IMR-90 (cell line): ENCODE data around the gene GDNF. TPM values are rescaled to one million over a fixed set of nuclear protein-coding genes. Genes with fewer than 3 reads are reported as not detected.

ENCODE experiments used
- ATAC-seq: fragments of 200-7000 bp; cut with Tn5 transposase; 2 replicates; pipeline ENCODE4 v1.9.1; 2020; ENCODE audit warnings: low read depth, mild to moderate bottlenecking, moderate library complexity
- BruUV-seq: library from RNA; stranded (reverse); fragments of 400-500 nt; replicated peaks from 2 replicates; lab custom pipeline; 2021; lab: Mats Ljungman, UMichigan
- CTCF ChIA-PET: fragments of 300-600 bp; formaldehyde crosslinking; extraction: SDS; loops from one replicate; lab custom pipeline; 2021; ENCODE audit warnings: antibody characterized with exemption; lab: Yijun Ruan, JAX
- POLR2A ChIA-PET: fragments of 300-600 bp; sonication (Branson Sonifier 250); formaldehyde crosslinking; loops from one replicate; lab custom pipeline; 2022; ENCODE audit warnings: antibody characterized with exemption; ENCODE audit not compliant: unreplicated experiment; lab: Charles Lee
- DNase-seq: peaks from one replicate; pipeline ENCODE4 v3.0.0; 2013
- H2AFZ ChIP-seq: replicated peaks from 2 replicates; pipeline ENCODE3; 2013; ENCODE audit warnings: low read length, mild to moderate bottlenecking; ENCODE audit not compliant: poor library complexity
- H2AK5ac ChIP-seq: 2 replicates; pipeline ENCODE4 v1.6.1; 2013; ENCODE audit warnings: low read depth, low read length, inconsistent platforms
- H2AK9ac ChIP-seq: replicated peaks from 2 replicates; pipeline ENCODE3; 2013; ENCODE audit warnings: mild to moderate bottlenecking, low read depth, low read length, moderate library complexity; ENCODE audit not compliant: poor library complexity
- H2BK120ac ChIP-seq: 2 replicates; pipeline ENCODE4 v1.6.1; 2013; ENCODE audit warnings: low read depth, low read length, inconsistent platforms
- H2BK15ac ChIP-seq: 3 replicates; pipeline ENCODE4 v1.6.1; 2013; ENCODE audit warnings: low read depth, low read length, inconsistent platforms
- H2BK20ac ChIP-seq: 2 replicates; pipeline ENCODE4 v1.6.1; 2013; ENCODE audit warnings: low read depth, mild to moderate bottlenecking, inconsistent platforms, low read length, moderate library complexity
- H2BK5ac ChIP-seq: 2 replicates; pipeline ENCODE4 v1.6.1; 2013; ENCODE audit warnings: mild to moderate bottlenecking, low read depth, low read length, inconsistent platforms; ENCODE audit not compliant: poor library complexity, severe bottlenecking
- H3K14ac ChIP-seq: replicated peaks from 2 replicates; pipeline ENCODE4 v1.6.1; 2013; ENCODE audit warnings: low read depth, low read length, inconsistent platforms
- H3K18ac ChIP-seq: 2 replicates; pipeline ENCODE4 v1.6.1; 2013; ENCODE audit warnings: low read depth, low read length, control low read depth
- H3K23ac ChIP-seq: 2 replicates; pipeline ENCODE4 v1.6.1; 2013; ENCODE audit warnings: low read depth, low read length, inconsistent platforms
- H3K27ac ChIP-seq: 2 replicates; pipeline ENCODE4 v1.5.1; 2013; ENCODE audit warnings: mild to moderate bottlenecking, control low read depth, low read length; ENCODE audit not compliant: insufficient read depth
- H3K27me3 ChIP-seq: 2 replicates; pipeline ENCODE4 v1.6.1; 2013; ENCODE audit warnings: low read length; ENCODE audit not compliant: control insufficient read depth, insufficient read depth
- H3K36me3 ChIP-seq: 2 replicates; pipeline ENCODE4 v1.6.1; 2013; ENCODE audit warnings: low read length, mixed read lengths; ENCODE audit not compliant: control insufficient read depth, insufficient read depth
- H3K4ac ChIP-seq: 2 replicates; pipeline ENCODE4 v1.6.1; 2013; ENCODE audit warnings: low read depth, low read length, inconsistent platforms
- H3K4me1 ChIP-seq: 2 replicates; pipeline ENCODE4 v1.6.1; 2013; ENCODE audit warnings: low read length, mixed read lengths; ENCODE audit not compliant: control insufficient read depth, insufficient read depth
- H3K4me2 ChIP-seq: 2 replicates; pipeline ENCODE4 v1.6.1; 2013; ENCODE audit warnings: low read depth, mild to moderate bottlenecking, control low read depth, low read length, moderate library complexity
- H3K4me3 ChIP-seq: 2 replicates; pipeline ENCODE4 v1.5.1; 2013; ENCODE audit warnings: low read depth, mild to moderate bottlenecking, control low read depth, low read length, moderate library complexity; ENCODE audit not compliant: insufficient read depth
- H3K56ac ChIP-seq: 2 replicates; pipeline ENCODE4 v1.6.1; 2013; ENCODE audit warnings: low read length, inconsistent platforms; ENCODE audit not compliant: insufficient read depth; ENCODE audit errors: extremely low read depth
- H3K79me1 ChIP-seq, 2 experiments: 2 replicates each; pipeline ENCODE4 v1.6.1; 2013; ENCODE audit warnings: low read length in 2 of 2, inconsistent platforms in 1 of 2, low read depth in 1 of 2
- H3K9ac ChIP-seq: 2 replicates; pipeline ENCODE4 v1.6.1; 2013; ENCODE audit warnings: low read depth, low read length, control low read depth
- H3K9me1 ChIP-seq: 2 replicates; pipeline ENCODE4 v1.6.1; 2013; ENCODE audit warnings: low read length, inconsistent platforms; ENCODE audit not compliant: insufficient read depth
- H3K9me3 ChIP-seq: 2 replicates; pipeline ENCODE4 v1.6.1; 2013; ENCODE audit warnings: low read length; ENCODE audit not compliant: control insufficient read depth, insufficient read depth
- H4K20me1 ChIP-seq: 2 replicates; pipeline ENCODE4 v1.6.1; 2013; ENCODE audit warnings: low read length, inconsistent platforms; ENCODE audit not compliant: insufficient read depth
- H4K5ac ChIP-seq: 2 replicates; pipeline ENCODE4 v1.6.1; 2013; ENCODE audit warnings: mild to moderate bottlenecking, low read depth, low read length, control low read depth
- H4K8ac ChIP-seq, 2 experiments: 2 replicates each; pipeline ENCODE4 v1.6.1; 2013; ENCODE audit warnings: low read depth in 2 of 2, low read length in 2 of 2, control low read depth in 1 of 2, inconsistent platforms in 1 of 2
- H4K91ac ChIP-seq: 2 replicates; pipeline ENCODE4 v1.6.1; 2013; ENCODE audit warnings: low read depth, low read length, inconsistent platforms; ENCODE audit not compliant: insufficient read depth
- BHLHE40 ChIP-seq: fragments of 150-350 bp; IDR thresholded peaks from 2 replicates; pipeline ENCODE4 v1.6.1; 2016; ENCODE audit warnings: mild to moderate bottlenecking, low read depth, low read length
- CEBPB ChIP-seq: IDR thresholded peaks from 2 replicates; pipeline ENCODE4 v1.6.1; 2012; ENCODE audit warnings: low read depth, low read length, improper control_type of control experiment
- CHD1 ChIP-seq: IDR thresholded peaks from 2 replicates; pipeline ENCODE4 v1.6.1; 2012; ENCODE audit warnings: low read depth, low read length, improper control_type of control experiment
- FOS ChIP-seq: fragments of 150-350 bp; IDR thresholded peaks from 2 replicates; pipeline ENCODE4 v1.6.1; 2016; ENCODE audit warnings: low read depth, low read length
- MAFK ChIP-seq: IDR thresholded peaks from 2 replicates; pipeline ENCODE4 v1.6.1; 2012; ENCODE audit warnings: low read depth, low read length, improper control_type of control experiment
- MAZ ChIP-seq: IDR thresholded peaks from 2 replicates; pipeline ENCODE4 v1.6.1; 2012; ENCODE audit warnings: low read depth, mild to moderate bottlenecking, low read length, improper control_type of control experiment, moderate library complexity, borderline replicate concordance
- MXI1 ChIP-seq: IDR thresholded peaks from 2 replicates; pipeline ENCODE4 v1.6.1; 2012; ENCODE audit warnings: low read depth, mild to moderate bottlenecking, low read length, moderate library complexity, borderline replicate concordance
- NFE2L2 ChIP-seq: fragments of 150-350 bp; IDR thresholded peaks from 2 replicates; pipeline ENCODE4 v1.6.1; 2016; ENCODE audit warnings: low read depth, mild to moderate bottlenecking, low read length
- POLR2A ChIP-seq: IDR thresholded peaks from 2 replicates; pipeline ENCODE4 v1.6.1; 2012; ENCODE audit warnings: mild to moderate bottlenecking, low read depth, low read length
- RAD21 ChIP-seq: IDR thresholded peaks from 2 replicates; pipeline ENCODE4 v1.6.1; 2012; ENCODE audit warnings: low read length, improper control_type of control experiment
- RCOR1 ChIP-seq: IDR thresholded peaks from 2 replicates; pipeline ENCODE4 v1.6.1; 2012; ENCODE audit warnings: mild to moderate bottlenecking, low read length, improper control_type of control experiment; ENCODE audit not compliant: insufficient replicate concordance
- RFX5 ChIP-seq: IDR thresholded peaks from 2 replicates; pipeline ENCODE4 v1.8.0; 2012; ENCODE audit warnings: low read depth, mild to moderate bottlenecking, low read length, moderate library complexity
- SMC3 ChIP-seq: fragments of 150-350 bp; IDR thresholded peaks from 2 replicates; pipeline ENCODE4 v1.6.1; 2016; ENCODE audit warnings: low read depth, mild to moderate bottlenecking, antibody characterized with exemption, low read length, moderate library complexity
- WGBS, 2 experiments: methylation state at CpG; one replicate each; pipeline versions ENCODE4 v1.1.5 to v1.1.7; 2013; ENCODE audit warnings: missing lambda C conversion rate in 2 of 2; ENCODE audit not compliant: insufficient read length in 1 of 2; ENCODE audit errors: extremely low coverage in 2 of 2; 5-methylcytosine and 5-hydroxymethylcytosine counted together
- dilution Hi-C: fragments of 300-500 bp; cut with HindIII; formaldehyde crosslinking; loops from one replicate; pipeline ENCODE4 v1.14.3; 2018; ENCODE audit warnings: low sequenced_read_pairs; ENCODE audit not compliant: unreplicated experiment
- in situ Hi-C: fragments of 300-500 bp; cut with MboI; formaldehyde crosslinking; loops from 3 replicates; pipeline ENCODE4 v1.14.3; 2019; ENCODE audit warnings: low sequenced_read_pairs, inconsistent platforms, mixed read lengths
- intact Hi-C: fragments of 100-400 bp; cut with micrococcal nuclease; formaldehyde crosslinking; loops from 2 replicates; pipeline ENCODE4 v1.10.0; 2022
- polyA plus RNA-seq, 3 experiments: library from polyadenylated mRNA; depleted of rRNA; stranded (reverse); fragments of >200 nt; gene quantifications; 2 replicates each; pipeline ENCODE4 v1.2.3, GENCODE V29; 2012; ENCODE audit warnings: low replicate concordance in 1 of 3
- total RNA-seq: library from RNA; depleted of rRNA; stranded (reverse); fragments of >200 nt; gene quantifications from 2 replicates; pipeline ENCODE4 v1.2.3, GENCODE V29; 2012
- TF ChIP-seq, protein P1 (sequence below): fragments of 150-350 bp; IDR thresholded peaks from 2 replicates; pipeline ENCODE4 v1.6.1; 2017; ENCODE audit warnings: mild to moderate bottlenecking, antibody characterized with exemption, low read length, low read depth
- TF ChIP-seq, protein P2 (sequence below): fragments of 150-350 bp; IDR thresholded peaks from 2 replicates; pipeline ENCODE4 v1.6.1; 2016; ENCODE audit warnings: low read depth, mild to moderate bottlenecking, low read length, moderate library complexity, borderline replicate concordance
- TF ChIP-seq, protein P3 (sequence below): conservative IDR thresholded peaks from 2 replicates; pipeline ENCODE4 v1.5.1; 2012; ENCODE audit warnings: mild to moderate bottlenecking, low read depth, low read length, improper control_type of control experiment

GDNF gene
- total and polyA plus RNA-seq, 2 of the 4 experiments (the other 2 are of a cell fraction): 0.18 to 0.82 TPM

DNA sequence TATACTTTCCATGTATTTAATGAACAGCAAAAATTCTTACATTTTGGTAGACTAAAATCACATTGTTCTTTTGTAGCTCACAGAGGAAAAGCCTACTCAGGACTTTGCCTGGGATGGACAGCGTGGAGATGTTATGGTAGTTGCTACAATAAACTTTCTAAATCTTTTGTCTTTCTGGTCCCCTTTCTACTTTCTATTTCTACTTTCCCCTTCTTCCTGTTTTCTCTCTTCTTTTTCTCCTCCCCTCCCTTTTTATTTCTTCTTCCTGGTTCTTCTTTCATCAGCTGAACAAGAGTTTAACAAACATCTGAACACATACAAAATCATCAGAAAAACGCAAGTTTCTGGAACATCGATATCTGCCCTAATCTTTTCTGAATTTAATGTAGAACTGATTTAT is 15.6 kb upstream of the GDNF start:
- CTCF ChIA-PET: interaction anchor here (0.5 kb wide), 1 partner anchor 1050 kb away, joined by 3 read pairs; no protein-coding TSS in a partner anchor
- WGBS, 2 experiments: no CpG with 5 or more reads among the region's 3 CpGs
- Histone ChIP-seq H2AK5ac (no peak overlapping the region), H3K18ac (no peak overlapping the region), H2BK15ac (no peak overlapping the region), H2AFZ (no peak overlapping the region), H3K36me3 (no peaks in the 10 kb centered on the region), H3K9ac (no peak overlapping the region), H4K20me1 (no peaks in the 10 kb centered on the region), H3K14ac (no peak overlapping the region), H3K4me3 (no peak overlapping the region), H3K9me1 (no peaks in the 10 kb centered on the region), H3K4me1 (peaks cover 2% of the 10 kb centered on the region; the same call in 1 of the 2 replicates), H2BK5ac (no peak overlapping the region), H4K91ac (no peak overlapping the region), H3K56ac (no peak overlapping the region), H3K4ac (no peak overlapping the region), H3K27me3 (peaks cover 6% of the 10 kb centered on the region), H2BK120ac (no peak overlapping the region), H3K4me2 (no peak overlapping the region), H3K9me3 (no peaks in the 10 kb centered on the region), H3K27ac (no peak overlapping the region), H3K23ac (no peak overlapping the region), H2AK9ac (no peak overlapping the region), H4K5ac (no peak overlapping the region), H3K79me1 (no peaks in the 10 kb centered on the region), H4K8ac (no peak overlapping the region), H2BK20ac (no peak overlapping the region)
- TF ChIP-seq RCOR1 (no peak), RAD21 (no peak), POLR2A (no peak), CHD1 (no peak), BHLHE40 (no peak), CEBPB (no peak), MAZ (no peak), RFX5 (no peak), MAFK (no peak), NFE2L2 (no peak), MXI1 (no peak), FOS (no peak), SMC3 (no peak)
- TF ChIP-seq, protein P1, sequence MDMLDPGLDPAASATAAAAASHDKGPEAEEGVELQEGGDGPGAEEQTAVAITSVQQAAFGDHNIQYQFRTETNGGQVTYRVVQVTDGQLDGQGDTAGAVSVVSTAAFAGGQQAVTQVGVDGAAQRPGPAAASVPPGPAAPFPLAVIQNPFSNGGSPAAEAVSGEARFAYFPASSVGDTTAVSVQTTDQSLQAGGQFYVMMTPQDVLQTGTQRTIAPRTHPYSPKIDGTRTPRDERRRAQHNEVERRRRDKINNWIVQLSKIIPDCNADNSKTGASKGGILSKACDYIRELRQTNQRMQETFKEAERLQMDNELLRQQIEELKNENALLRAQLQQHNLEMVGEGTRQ: no peak
- TF ChIP-seq, protein P2, sequence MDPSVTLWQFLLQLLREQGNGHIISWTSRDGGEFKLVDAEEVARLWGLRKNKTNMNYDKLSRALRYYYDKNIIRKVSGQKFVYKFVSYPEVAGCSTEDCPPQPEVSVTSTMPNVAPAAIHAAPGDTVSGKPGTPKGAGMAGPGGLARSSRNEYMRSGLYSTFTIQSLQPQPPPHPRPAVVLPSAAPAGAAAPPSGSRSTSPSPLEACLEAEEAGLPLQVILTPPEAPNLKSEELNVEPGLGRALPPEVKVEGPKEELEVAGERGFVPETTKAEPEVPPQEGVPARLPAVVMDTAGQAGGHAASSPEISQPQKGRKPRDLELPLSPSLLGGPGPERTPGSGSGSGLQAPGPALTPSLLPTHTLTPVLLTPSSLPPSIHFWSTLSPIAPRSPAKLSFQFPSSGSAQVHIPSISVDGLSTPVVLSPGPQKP: no peak
- TF ChIP-seq, protein P3, sequence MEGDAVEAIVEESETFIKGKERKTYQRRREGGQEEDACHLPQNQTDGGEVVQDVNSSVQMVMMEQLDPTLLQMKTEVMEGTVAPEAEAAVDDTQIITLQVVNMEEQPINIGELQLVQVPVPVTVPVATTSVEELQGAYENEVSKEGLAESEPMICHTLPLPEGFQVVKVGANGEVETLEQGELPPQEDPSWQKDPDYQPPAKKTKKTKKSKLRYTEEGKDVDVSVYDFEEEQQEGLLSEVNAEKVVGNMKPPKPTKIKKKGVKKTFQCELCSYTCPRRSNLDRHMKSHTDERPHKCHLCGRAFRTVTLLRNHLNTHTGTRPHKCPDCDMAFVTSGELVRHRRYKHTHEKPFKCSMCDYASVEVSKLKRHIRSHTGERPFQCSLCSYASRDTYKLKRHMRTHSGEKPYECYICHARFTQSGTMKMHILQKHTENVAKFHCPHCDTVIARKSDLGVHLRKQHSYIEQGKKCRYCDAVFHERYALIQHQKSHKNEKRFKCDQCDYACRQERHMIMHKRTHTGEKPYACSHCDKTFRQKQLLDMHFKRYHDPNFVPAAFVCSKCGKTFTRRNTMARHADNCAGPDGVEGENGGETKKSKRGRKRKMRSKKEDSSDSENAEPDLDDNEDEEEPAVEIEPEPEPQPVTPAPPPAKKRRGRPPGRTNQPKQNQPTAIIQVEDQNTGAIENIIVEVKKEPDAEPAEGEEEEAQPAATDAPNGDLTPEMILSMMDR: no peak
- no TSS peak for BruUV-seq
- ATAC-seq: no peak
- POLR2A ChIA-PET: no interaction called here
- dilution Hi-C loops (no loop called here), in situ Hi-C loops (no loop called here), intact Hi-C loops (no loop called here)
- no peak for DNase-seq
